CD4-positive, alpha-beta T cell (primary cell): ENCODE data around the gene MYL11. TPM values are rescaled to one million over a fixed set of nuclear protein-coding genes. Genes with fewer than 3 reads are reported as not detected.
"Not testable (repeated sequence)": the region's sequence is repeated elsewhere in the genome, so short reads cannot be mapped to it uniquely, and the experiment has no call there.

ENCODE experiments used
- ATAC-seq: fragments of 200-7000 bp; cut with Tn5 transposase; one replicate; pipeline ENCODE4 v1.10.0; 2022; ENCODE audit warnings: mild to moderate bottlenecking; ENCODE audit not compliant: poor library complexity
- CTCF ChIA-PET: fragments of 350-600 bp; sonication (Branson Sonifier 250); formaldehyde crosslinking; loops from one replicate; lab custom pipeline; 2021; ENCODE audit warnings: antibody characterized with exemption, inconsistent platforms; lab: Charles Lee
- POLR2A ChIA-PET: fragments of 350-600 bp; sonication (Branson Sonifier 250); formaldehyde crosslinking; loops from one replicate; lab custom pipeline; 2021; ENCODE audit warnings: antibody characterized with exemption, inconsistent platforms; lab: Charles Lee
- DNase-seq, 14 experiments: peaks; one replicate each; pipeline ENCODE4 v3.0.0-alpha.2; 2013 to 2020; ENCODE audit warnings: mixed read lengths in 2 of 14
- H3K27ac ChIP-seq, 2 donors: one replicate each; pipeline versions ENCODE4 v1.5.1 to v1.7.0; 2013; ENCODE audit warnings: low read length in 2 of 2, low read depth in 1 of 2, mild to moderate bottlenecking in 1 of 2
- H3K27me3 ChIP-seq, 2 experiments: 1 replicate in 1 of 2; 2 replicates in 1 of 2; pipeline versions ENCODE4 v1.6.1 to v1.7.0; 2013; ENCODE audit warnings: low read length in 2 of 2, control low read depth in 1 of 2, mild to moderate bottlenecking in 1 of 2, moderate library complexity in 1 of 2; ENCODE audit not compliant: insufficient read depth in 2 of 2, control insufficient read depth in 1 of 2
- H3K36me3 ChIP-seq: one replicate; pipeline ENCODE4 v1.6.1; 2013; ENCODE audit warnings: low read length, control low read depth; ENCODE audit not compliant: insufficient read depth
- H3K4me1 ChIP-seq: one replicate; pipeline ENCODE4 v1.6.1; 2013; ENCODE audit warnings: low read length, control low read depth; ENCODE audit not compliant: insufficient read depth
- H3K4me3 ChIP-seq: one replicate; pipeline ENCODE4 v1.5.1; 2013; ENCODE audit warnings: mild to moderate bottlenecking, low read length, moderate library complexity
- H3K9me3 ChIP-seq, 2 experiments: 1 replicate in 1 of 2; 2 replicates in 1 of 2; pipeline versions ENCODE4 v1.6.1 to v1.7.0; 2013; ENCODE audit warnings: low read length in 2 of 2, mild to moderate bottlenecking in 2 of 2, control low read depth in 1 of 2, moderate library complexity in 1 of 2; ENCODE audit not compliant: control insufficient read depth in 1 of 2, insufficient read depth in 1 of 2
- H3K27ac Mint-ChIP-seq: one replicate; pipeline ENCODE4 v1.8.0; 2020; ENCODE audit warnings: mixed read lengths
- H3K27me3 Mint-ChIP-seq: one replicate; pipeline ENCODE4 v1.8.0; 2021; ENCODE audit warnings: mixed read lengths
- H3K36me3 Mint-ChIP-seq: one replicate; pipeline ENCODE4 v1.8.0; 2021; ENCODE audit warnings: low read depth, mixed read lengths
- H3K4me1 Mint-ChIP-seq: one replicate; pipeline ENCODE4 v1.8.0; 2021; ENCODE audit warnings: low read depth, mixed read lengths
- H3K4me3 Mint-ChIP-seq: one replicate; pipeline ENCODE4 v1.8.0; 2020; ENCODE audit warnings: mild to moderate bottlenecking, mixed read lengths
- H3K9me3 Mint-ChIP-seq: one replicate; pipeline ENCODE4 v1.8.0; 2020; ENCODE audit warnings: mixed read lengths
- intact Hi-C, 2 experiments: fragments of 100-400 bp; cut with DNase I in 1 of 2; cut with micrococcal nuclease in 1 of 2; formaldehyde crosslinking; loops; one replicate each; pipeline versions ENCODE4 v1.15.1 to v1.9.0; 2023 to 2025; cut with DNase I, micrococcal nuclease
- total RNA-seq, 174 experiments: library from RNA in 2 of 174; stranded (reverse) in 2 of 174; gene quantifications; one replicate each; pipeline ENCODE4 v1.2.3 and lab custom pipeline; 2021 to 2026
- TF ChIP-seq, protein P1 (sequence below): fragments of 200-600 bp; IDR thresholded peaks from one replicate; pipeline ENCODE4 v1.8.0; 2022; ENCODE audit warnings: antibody characterized with exemption, mild to moderate bottlenecking

MYL11 gene
- total RNA-seq, 2 experiments from 2014 or later: 0.95 to 2.4 TPM

DNA sequence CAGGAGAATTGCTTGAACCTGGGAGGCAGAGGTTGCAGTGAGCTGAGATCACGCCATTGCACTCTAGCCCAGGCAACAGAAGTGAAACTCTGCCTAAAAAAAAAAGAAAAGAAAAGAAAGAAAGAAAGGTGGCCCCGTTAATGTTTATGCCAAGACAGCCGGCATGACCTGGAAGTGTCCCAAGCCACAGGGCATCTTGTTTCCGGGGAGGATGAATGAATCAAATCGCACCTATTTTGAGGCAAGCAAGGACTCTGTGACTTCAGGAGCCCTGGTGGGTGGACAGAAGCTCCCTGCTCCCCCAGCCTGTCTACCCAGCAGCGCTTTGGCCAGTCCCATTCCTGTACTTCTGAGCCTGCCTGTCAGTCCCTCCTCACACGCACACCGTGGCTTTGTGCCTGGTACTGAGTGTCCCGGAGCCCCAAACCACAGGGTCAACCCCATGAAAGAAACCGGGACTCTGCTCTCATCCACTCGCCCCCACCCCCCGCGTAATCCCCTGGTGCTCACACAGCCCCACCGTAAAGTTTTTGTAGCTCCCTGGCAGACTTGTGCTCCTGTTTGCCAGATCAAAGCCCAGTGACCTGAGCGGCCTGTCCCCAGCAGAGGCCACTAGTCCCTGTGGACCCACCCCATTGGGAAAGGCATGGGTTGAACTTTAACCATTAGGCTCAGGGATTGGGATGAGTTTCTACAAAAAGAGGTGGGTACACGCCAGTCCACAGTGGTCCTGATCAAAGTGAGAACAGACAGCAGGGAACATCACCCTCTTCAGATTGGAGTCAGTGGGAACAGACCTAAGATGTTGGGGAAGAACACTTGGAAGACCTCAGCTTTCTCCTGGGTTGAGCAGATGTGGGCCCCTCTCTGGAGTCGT, 38.8 kb upstream of the MYL11 start:
- CTCF ChIA-PET: interaction anchor here (0.6 to 2.0 kb wide), 3 partner anchors 27 to 74 kb away, joined by 3 to 7 read pairs (median 3); partner anchors contain the start of gene TBC1D10B
- Mint-ChIP-seq H3K36me3 (peaks cover 6% of the 10 kb centered on the region), H3K27me3 (no peaks in the 10 kb centered on the region), H3K4me3 (peak overlapping the region; percentile 87), H3K27ac (peak overlapping the region; percentile 90), H3K4me1 (peaks cover 20% of the 10 kb centered on the region), H3K9me3 (no peaks in the 10 kb centered on the region)
- TF ChIP-seq, protein P1, sequence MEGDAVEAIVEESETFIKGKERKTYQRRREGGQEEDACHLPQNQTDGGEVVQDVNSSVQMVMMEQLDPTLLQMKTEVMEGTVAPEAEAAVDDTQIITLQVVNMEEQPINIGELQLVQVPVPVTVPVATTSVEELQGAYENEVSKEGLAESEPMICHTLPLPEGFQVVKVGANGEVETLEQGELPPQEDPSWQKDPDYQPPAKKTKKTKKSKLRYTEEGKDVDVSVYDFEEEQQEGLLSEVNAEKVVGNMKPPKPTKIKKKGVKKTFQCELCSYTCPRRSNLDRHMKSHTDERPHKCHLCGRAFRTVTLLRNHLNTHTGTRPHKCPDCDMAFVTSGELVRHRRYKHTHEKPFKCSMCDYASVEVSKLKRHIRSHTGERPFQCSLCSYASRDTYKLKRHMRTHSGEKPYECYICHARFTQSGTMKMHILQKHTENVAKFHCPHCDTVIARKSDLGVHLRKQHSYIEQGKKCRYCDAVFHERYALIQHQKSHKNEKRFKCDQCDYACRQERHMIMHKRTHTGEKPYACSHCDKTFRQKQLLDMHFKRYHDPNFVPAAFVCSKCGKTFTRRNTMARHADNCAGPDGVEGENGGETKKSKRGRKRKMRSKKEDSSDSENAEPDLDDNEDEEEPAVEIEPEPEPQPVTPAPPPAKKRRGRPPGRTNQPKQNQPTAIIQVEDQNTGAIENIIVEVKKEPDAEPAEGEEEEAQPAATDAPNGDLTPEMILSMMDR: no peak
- no peak for ATAC-seq
- peaks cover 17% of the 10 kb centered on the region for H3K4me1 ChIP-seq
- H3K9me3 ChIP-seq: no peaks in the 10 kb centered on the region
- POLR2A ChIA-PET: interaction anchor here (0.6 to 2.4 kb wide), 14 partner anchors 19 to 270 kb away, joined by 3 to 17 read pairs (median 5); partner anchors contain the start of genes ALDOA, CD2BP2, CORO1A and SEPTIN1
- peak overlapping the region in 1 of 2 donors; percentile 37 for H3K27ac ChIP-seq
- peak overlapping the region; percentile 58 for H3K4me3 ChIP-seq
- intact Hi-C loops: loop anchor here (1.0 to 10.0 kb wide), 4 partner anchors 19 to 429 kb away; partner anchors contain the start of genes CD2BP2 (in 2 of the 2), CFAP119 (in 1 of the 2), MYL11 (in 1 of the 2) and RNF40 (in 1 of the 2)
- no peaks in the 10 kb centered on the region for H3K27me3 ChIP-seq
- peak in 4 of 14 experiments; percentile 36 to 67 (median 56) for DNase-seq
- H3K36me3 ChIP-seq: no peaks in the 10 kb centered on the region

GRCh38 chr16:30337964-30338357, 36.6 kb upstream of the MYL11 start:
- CTCF ChIA-PET, H3K4me3 Mint-ChIP-seq, H3K36me3 ChIP-seq, H3K27ac Mint-ChIP-seq, H3K9me3 ChIP-seq, H3K27ac ChIP-seq, H3K27me3 Mint-ChIP-seq, H3K36me3 Mint-ChIP-seq, POLR2A ChIA-PET, ATAC-seq, H3K27me3 ChIP-seq, H3K4me3 ChIP-seq, H3K9me3 Mint-ChIP-seq, DNase-seq: not testable (repeated sequence)
- peaks cover 18% of the 10 kb centered on the region for H3K4me1 ChIP-seq
- intact Hi-C loops: loop anchor here in 1 of 2 experiments (5.0 to 10.0 kb wide), 2 partner anchors 34 to 427 kb away; partner anchors contain the start of genes CFAP119, MYL11, RNF40 and TBC1D10B
- H3K4me1 Mint-ChIP-seq: peaks cover 19% of the 10 kb centered on the region

GRCh38 chr16:30338715-30339114, 35.9 kb upstream of the MYL11 start:
- ATAC-seq, H3K9me3 Mint-ChIP-seq, H3K36me3 ChIP-seq, H3K27ac Mint-ChIP-seq, H3K36me3 Mint-ChIP-seq, H3K9me3 ChIP-seq, H3K27ac ChIP-seq, POLR2A ChIA-PET, H3K4me3 Mint-ChIP-seq, H3K4me3 ChIP-seq, CTCF ChIA-PET, H3K27me3 ChIP-seq, DNase-seq, H3K27me3 Mint-ChIP-seq: not testable (repeated sequence)
- peaks cover 19% of the 10 kb centered on the region for H3K4me1 Mint-ChIP-seq
- H3K4me1 ChIP-seq: peaks cover 18% of the 10 kb centered on the region
- intact Hi-C loops: loop anchor here in 1 of 2 experiments (5.0 to 10.0 kb wide), 2 partner anchors 34 to 426 kb away; partner anchors contain the start of genes CFAP119, MYL11, RNF40 and TBC1D10B

DNA sequence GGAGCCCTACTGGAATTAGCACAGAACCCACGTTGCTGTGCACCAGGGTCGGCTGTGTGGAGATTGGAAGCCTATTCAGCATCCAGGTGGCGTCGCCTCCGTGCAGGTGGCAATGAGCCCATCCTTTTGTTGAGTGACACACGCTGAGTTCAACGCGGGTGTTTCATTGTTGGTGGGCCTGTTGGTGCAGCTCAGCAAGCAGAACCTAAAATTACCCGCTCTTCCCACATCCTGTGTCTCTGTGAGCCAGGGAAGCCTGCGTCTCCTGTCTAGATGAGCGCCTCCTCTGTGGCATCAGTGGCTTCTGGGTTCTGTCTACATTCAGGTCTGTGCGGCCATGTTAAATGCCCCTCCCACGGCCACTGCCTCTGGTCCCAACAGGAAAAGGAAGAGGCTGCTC, 34.0 kb upstream of the MYL11 start:
- POLR2A ChIA-PET: interaction anchor here (0.7 kb wide), 1 partner anchor 30 kb away, joined by 3 read pairs; the partner anchor contains the start of gene TBC1D10B
- TF ChIP-seq, protein P1: no peak
- Histone ChIP-seq H3K27ac (no peak overlapping the region), H3K4me1 (peaks cover 15% of the 10 kb centered on the region), H3K36me3 (no peaks in the 10 kb centered on the region), H3K9me3 (no peaks in the 10 kb centered on the region), H3K27me3 (no peaks in the 10 kb centered on the region), H3K4me3 (no peak overlapping the region)
- ATAC-seq: peak; percentile 66
- CTCF ChIA-PET: interaction anchor here (1.2 kb wide), 1 partner anchor 69 kb away, joined by 3 read pairs; no protein-coding TSS in a partner anchor
- intact Hi-C loops: no loop called here
- Mint-ChIP-seq H3K36me3 (no peaks in the 10 kb centered on the region), H3K4me3 (no peak overlapping the region), H3K27ac (peak overlapping the region; percentile 24), H3K9me3 (no peaks in the 10 kb centered on the region), H3K4me1 (peaks cover 11% of the 10 kb centered on the region), H3K27me3 (no peaks in the 10 kb centered on the region)
- DNase-seq: peak in 2 of 14 experiments; percentile 19 to 23

DNA sequence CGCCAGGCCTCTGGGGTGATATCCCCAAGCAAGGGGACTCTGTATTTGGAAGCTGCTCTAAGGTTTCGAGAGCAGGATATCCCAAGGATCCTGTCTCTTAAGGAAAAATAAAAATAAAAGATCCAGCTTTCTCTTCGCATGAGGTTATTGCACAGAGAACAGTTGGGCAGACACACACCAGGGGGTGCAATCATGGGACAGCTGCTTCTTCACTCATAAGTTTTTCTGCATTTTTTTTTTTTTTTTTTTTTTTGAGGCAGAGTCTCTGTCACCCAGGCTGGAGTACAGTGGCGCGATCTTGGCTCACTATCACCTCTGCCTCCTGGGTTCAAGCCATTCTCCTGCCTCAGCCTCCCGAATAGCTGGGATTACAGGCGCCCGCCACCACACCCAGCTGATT, 32.6 kb upstream of the MYL11 start:
- H3K27ac ChIP-seq, H3K4me3 Mint-ChIP-seq, intact Hi-C loops, H3K4me1 ChIP-seq, ATAC-seq, H3K9me3 ChIP-seq, H3K27me3 ChIP-seq, H3K36me3 Mint-ChIP-seq, H3K36me3 ChIP-seq, H3K9me3 Mint-ChIP-seq, H3K4me1 Mint-ChIP-seq, H3K27me3 Mint-ChIP-seq, H3K4me3 ChIP-seq, H3K27ac Mint-ChIP-seq: not testable (repeated sequence)
- ChIA-PET CTCF (interaction anchor here (0.6 to 1.6 kb wide), 2 partner anchors 68 to 84 kb away, joined by 3 to 6 read pairs; no protein-coding TSS in a partner anchor), POLR2A (interaction anchor here (1.1 kb wide), 1 partner anchor 76 kb away, joined by 3 read pairs; no protein-coding TSS in a partner anchor)
- peak in 1 of 14 experiments; percentile 25 for DNase-seq
